GM10266 (cell line): ENCODE measurements around the gene MRPL23.

ENCODE experiments used
- DNase-seq: peaks from one replicate; pipeline ENCODE4 v3.0.0; 2012; ENCODE audit errors: extremely low spot score
- TF ChIP-seq, protein P1 (sequence below): IDR thresholded peaks from 2 replicates; pipeline ENCODE4 v1.5.1; 2012; ENCODE audit warnings: mild to moderate bottlenecking, low read depth; ENCODE audit not compliant: control insufficient read depth, insufficient read depth; ENCODE audit errors: missing control alignments

Gene MRPL23

DNA sequence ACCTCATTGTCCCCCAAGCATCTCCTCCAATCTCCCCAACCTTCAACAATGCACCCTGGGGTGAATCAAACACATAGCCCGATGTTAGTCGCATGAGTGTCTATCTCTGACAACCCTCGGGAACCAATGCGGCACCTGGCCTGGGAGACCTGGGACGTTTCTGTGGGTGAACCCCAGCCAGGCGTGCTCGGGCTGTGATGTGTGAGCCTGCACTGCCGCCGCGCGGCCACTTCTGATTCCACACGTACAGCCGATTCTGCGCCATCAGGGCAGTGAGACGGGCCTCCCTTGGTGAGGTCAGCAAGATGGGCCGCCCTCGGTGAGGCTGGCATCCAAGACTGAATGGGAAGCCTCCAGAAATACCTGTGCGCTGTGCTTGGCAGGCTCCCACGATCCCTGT, 55.7 kb downstream of the MRPL23 start:
- TF ChIP-seq, protein P1, sequence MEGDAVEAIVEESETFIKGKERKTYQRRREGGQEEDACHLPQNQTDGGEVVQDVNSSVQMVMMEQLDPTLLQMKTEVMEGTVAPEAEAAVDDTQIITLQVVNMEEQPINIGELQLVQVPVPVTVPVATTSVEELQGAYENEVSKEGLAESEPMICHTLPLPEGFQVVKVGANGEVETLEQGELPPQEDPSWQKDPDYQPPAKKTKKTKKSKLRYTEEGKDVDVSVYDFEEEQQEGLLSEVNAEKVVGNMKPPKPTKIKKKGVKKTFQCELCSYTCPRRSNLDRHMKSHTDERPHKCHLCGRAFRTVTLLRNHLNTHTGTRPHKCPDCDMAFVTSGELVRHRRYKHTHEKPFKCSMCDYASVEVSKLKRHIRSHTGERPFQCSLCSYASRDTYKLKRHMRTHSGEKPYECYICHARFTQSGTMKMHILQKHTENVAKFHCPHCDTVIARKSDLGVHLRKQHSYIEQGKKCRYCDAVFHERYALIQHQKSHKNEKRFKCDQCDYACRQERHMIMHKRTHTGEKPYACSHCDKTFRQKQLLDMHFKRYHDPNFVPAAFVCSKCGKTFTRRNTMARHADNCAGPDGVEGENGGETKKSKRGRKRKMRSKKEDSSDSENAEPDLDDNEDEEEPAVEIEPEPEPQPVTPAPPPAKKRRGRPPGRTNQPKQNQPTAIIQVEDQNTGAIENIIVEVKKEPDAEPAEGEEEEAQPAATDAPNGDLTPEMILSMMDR: no peak
- DNase-seq: no peak

DNA sequence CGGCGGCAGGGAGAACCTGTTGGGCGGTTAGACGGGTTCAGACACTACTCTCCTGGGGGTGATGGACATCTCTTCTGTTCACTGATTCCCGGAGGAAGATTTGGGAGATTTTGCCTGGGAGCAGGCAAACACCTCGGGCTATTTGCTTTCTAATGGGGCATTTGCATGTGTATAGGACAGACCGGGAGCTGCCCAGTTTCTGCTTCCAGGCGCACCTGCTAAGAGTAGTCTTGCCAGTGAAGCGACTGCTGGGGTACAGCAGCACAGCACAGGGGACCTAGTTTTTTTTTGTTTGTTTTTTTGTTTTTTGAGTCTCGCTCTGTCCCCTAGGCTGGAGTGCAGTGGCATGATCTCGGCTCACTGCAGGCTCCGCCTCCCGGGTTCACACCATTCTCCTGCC, 57.3 kb downstream of the MRPL23 start:
- no peak for DNase-seq
- TF ChIP-seq, protein P1: no peak
